ENCODE data around the gene MAGI2.
A peak's percentile ranks its signal among the peaks of the same experiment; 100 is the strongest.

Gene MAGI2

DNA sequence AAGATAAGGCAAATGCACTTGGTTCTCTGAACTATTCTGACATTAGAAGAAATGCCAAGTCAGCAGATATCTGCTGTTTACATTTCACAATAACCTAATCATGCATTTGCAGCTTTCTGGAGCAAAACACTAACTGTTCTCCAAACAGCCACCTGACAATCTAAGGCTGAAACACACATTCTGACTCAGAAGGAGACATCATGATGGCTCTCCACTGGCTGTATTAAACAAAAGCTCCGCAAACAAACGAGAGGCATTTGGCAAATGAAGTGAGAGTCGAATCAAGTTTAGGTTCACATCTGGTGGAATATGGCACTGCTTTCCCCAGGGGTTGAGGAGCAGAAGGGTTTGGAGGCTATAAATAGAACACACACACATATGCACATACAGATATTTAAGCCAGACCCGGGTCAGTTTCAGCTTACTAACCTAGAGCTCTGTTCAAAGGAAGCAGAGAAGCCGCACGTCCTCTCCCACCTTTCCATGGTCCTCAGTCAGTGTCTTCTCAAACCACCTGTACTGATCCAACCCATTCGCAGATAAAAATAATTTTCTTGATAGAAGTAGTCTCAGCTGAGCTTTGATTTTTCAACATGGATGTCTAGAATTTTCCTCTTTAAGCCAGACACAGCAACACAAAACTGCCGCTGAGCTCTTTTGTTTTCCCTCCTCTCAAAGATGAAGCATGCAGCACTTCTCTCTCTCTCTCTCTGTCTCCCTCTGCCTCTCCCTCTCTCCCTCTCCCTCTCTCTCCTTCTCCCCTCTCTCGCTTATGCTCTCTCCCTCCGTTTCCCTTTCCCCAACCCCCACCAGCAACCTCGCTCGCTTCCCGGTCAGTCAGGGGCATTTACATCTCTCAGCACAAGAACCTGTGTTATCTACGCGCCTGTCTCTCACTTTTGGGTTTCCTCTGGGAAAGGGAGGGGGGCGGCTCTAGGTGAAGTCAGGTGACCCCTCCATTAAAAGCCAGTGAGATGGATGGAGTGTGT is 682.8 kb downstream of the MAGI2 start:
- peak; percentile 54 to 89 for DNase-seq

DNA sequence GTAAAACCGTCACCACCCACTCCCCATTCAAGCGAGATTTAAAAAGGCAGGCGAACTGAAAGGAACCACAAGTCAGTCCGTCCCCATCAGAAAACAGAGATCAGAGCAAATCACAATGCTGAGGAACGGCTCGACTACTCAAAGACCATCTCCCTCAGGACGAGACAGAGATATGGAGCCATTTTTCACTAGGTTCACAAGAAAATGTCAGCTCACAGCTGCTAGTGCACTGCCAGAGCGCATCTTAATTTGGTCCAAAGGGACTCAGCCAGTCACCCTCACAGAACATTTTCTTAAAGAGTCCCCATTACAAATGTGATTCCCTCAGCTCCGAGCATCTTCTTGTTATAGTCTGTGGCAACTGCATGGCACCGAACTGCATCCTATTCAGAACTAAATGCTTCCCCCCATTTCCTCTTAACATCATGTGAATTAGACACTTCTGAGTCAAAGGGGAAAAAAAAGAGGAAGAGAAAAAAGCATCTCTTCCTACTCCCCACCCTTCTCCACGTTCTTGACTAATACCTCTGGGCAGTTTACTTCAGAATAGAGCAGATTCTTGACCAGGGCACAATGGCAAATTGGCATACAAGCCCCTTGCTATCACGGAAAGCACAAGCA is 683.9 kb downstream of the MAGI2 start:
- peak; percentile 54 to 63 for DNase-seq

DNA sequence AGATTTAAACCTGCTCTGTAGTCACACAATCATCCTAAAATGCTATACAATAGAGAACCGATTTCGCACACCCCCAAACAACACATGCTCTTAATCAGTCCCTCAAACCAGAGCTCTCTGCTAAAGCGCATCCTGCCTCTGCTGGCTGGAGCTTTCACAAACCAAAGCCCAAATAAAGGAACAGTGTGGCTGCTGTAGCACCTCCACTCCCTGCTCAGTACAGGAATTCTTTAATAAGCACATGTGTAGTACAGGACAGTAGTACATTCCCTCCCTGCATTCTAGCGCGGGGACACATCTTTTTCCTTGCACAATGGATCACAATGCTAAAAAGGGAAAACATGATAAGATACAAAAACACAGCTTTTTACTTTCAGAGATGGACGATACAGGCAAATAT is 684.6 kb downstream of the MAGI2 start:
- DNase-seq, result peak; percentile 23 to 72

DNA sequence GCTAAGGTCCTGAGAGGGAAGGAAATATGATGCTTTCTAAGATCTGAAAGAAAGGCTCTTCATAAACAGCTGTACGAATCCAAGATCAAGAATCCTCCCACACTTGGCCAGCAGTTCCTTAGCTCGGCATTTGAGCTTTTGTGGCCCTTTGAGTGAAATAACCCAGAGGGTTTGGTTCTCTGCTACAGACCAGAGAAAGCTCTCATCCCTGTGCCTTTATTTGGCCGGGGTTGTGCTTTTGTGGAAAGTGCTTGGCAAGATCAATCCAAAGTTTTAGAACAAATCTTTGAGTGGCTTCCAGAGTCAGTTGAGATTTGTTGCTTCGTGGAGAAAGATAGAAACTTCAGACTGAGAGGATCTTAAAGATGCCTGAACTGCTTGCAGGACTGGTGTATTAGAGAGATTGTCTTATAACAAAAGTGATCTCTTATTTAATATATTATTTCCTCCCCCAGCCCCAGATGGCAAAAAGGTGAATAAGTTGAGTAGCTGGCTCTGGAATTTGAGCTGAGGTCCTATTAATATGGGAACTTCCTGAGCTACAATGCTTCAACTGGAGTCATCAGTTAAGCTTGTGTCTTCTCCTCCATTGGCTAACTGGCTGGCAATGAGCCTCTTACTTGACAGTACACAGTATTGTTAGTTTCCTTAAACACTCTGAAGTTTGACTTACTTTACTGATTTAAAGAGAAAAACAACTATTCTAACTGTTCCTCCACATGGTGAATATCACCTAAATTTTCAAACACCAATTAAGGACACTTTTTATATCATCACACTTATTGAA is 687.3 kb downstream of the MAGI2 start:
- no peak for DNase-seq

DNA sequence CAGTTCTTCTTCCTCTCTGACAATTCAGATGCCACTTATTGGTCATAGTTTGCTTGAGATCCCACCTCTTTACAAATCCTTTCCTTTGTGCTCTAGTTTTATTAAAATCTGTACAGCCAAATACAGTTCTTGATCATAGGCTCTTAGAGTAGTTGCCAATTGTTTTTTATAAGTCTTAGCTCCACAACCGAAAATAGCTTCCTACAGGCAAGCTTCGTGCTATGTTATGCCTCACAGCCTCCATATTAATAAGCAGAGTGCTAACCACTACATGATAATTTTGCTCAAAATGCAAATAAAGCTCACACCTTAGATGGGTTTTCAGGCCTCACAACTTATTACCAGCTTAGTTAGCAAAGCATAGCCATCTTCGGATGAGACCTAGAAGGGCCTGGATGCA is 688.9 kb downstream of the MAGI2 start:
- no peak for DNase-seq

DNA sequence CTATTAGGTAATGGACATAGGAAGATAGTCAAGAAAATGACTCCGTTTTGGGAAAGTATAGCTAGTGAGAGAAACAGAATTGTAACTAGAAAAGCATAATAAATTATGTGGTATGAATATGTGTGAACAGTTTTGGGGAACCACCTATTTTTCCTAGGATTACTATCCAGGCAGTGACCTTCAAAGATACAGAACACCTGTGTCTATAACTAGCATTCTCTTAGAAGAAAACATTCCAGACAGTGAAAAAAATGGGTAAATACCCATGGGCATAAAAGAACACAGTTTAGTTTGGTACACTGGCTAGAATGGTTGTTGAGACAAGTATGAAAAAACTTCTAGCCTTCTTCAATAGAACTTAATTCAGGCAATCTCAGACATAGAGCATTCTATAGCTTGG is 690.8 kb downstream of the MAGI2 start:
- no peak for DNase-seq

DNA sequence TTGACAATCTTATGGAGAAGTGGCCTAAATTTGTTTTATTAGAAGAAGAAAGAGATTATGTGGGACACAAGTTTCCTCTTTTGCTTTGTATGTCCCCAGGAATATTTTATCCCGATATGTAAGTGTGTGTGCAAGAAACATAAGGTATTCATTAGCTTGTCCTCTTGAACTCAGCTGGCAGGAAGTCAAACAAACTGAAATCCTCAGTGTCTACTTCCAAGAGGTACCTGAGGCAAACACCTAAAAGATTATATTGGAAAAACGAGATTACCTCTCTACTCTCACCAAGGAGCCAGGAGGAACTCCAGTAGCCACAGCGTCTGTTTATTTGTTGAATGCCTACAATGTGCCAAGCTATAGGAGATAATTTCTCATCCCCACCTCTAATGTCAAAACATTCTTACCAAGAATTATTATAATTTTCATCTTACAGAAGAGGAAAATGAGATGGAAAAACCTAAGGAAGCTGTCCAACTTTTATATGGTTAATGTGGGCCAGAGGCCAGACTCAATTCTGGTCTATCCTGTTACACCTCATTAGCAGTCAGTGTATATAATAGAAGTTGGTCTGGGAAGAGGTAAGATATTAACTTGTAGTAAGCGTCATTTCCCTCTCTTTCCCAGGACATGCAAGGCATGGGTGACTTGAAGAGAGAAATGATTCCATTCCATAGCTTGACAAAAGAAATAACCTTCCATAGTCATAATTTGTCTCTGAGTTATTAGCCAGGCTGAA is 692.7 kb downstream of the MAGI2 start:
- no peak for DNase-seq

DNA sequence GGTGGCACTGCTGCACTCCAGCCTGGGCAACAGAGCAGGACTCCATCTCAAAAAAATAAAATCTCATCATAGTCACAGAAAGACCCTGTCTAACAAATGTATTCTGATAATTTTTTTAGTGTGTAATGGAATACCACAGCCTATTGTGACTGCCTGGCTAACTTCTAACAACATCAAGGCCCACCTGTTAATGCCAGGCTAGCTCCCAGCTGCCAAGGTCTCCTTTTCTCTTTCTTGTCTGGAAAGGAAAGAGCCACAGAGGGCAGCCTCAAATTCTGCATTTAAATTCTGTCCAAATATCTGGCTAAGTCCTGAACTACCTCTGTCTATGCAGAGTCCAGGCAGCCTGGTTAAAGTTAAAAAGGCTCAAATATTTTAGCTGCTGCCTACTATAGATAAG is 700.9 kb downstream of the MAGI2 start:
- no peak for DNase-seq

DNA sequence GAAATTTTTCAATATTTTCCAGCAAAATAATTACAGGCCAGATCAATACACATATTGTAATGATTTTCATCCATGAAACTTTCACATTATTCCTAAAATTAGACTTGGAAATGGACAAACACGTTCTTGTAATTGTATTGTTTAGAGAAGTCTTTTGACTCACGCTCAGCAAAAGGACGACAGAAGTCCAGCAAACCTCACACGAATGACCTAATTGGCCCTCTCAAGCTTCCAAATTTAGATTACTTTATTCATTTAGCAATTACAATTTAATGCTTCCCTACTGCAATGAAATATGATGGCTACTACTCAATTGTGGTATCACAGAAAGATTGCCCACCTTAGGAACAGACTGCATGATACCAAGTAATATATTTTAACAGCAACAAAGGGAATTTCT is 702.2 kb downstream of the MAGI2 start:
- no peak for DNase-seq

DNA sequence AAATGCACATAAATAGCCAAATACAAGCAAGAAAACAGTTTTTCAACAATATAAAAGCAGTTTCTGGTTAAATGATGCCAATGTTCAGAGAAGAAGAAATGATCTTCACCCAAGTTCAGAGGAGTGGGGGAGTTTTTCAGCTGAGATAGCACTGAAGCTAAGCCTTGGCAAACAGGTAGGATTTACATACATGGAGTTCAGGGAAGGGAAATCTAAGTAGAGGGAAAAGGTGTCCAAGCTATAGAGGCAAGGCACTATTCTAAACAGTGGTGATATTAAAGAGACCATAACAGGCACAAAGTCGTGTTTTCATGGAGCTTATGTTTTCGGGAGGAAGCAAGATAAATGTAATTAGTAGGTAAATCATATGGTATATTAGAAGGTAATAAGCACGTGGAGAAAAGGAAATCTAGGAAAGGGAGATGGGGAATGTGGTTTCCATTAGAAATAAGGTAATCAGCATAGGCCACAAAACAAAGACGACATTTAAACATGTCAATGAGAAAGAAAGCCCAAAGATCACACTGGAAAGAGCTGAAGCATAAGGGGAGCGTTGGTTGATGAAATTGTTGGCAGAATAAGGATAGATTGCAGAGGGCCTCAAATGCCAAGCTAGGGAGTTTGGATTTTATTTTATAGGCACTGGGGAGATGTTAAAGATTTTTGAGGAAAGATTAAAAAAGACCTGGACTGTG is 704.3 kb downstream of the MAGI2 start:
- DNase-seq, result no peak

DNA sequence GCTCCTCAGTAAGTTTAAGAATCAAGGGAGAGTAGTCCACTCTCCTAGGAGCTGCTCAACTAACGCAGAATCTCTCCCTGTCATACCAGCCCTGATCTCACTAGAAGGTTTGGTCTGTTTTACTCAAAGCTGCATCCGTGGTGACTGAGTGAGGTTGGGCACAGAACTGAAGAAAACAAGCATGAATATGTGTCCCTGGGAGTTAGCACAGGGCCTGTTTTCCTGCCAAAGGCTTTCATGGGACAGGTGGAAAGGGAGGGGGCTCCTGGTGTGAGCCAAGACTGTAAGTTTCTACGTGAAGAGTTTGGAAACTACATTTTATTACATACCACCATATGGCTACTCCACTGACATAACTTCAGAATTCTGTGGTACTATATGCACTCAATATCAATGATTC is 705.9 kb downstream of the MAGI2 start:
- no peak for DNase-seq

DNA sequence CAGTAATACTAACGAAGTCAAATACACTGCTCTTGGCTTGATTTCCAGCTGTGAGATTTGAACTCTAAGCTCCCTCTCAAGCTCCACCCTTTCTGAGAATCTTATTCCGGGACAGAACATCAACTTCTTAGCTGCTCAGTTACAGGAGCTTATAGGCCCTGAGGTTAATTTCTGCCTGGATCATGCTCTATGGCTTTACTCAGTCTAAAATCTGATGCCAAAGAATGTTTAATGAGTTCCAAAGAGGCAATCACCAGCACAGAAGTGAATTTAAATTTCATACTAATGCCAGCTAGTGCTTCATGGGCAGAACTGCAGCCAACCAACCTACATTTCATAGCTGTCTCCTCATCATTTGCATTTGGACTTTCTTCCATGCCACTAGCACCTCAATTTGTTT is 707.2 kb downstream of the MAGI2 start:
- DNase-seq, result no peak

DNA sequence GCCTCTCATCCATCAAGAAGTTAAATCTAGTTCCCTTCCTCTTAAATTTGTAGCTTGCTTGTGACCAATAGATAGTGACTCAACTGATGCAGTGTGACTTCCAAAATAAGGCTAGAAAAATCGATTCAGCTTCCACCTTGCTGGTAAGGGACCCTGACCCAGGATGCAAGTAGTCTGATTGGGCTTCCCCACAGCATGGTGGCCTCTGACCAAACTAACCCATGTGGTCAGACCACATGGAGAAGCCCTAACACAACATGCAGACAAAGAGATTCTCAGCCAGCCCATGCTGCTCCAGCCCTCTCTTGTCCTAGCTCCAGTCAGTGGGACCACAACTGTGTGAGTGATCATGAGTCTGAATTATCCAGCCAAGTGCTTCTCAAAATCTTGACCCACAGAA is 710.8 kb downstream of the MAGI2 start:
- DNase-seq, result no peak

DNA sequence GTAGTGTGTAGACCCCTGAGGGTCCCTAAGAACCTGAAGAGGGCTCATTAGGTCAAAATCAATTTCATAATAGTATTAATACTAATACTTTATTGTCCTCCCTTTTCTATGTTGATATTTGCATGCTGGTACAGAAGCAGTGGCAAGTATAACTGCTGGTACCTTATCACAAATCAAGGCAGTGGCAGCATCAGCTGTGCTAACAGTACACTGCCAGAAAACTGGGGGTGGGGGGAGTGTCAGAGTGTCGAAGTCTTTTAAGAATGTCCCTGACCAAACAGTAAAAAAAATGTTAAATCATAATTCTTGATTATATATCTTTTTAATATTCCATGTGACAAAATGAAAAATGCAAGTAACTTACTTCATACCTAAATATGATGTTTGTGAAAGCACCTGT is 716.9 kb downstream of the MAGI2 start:
- no peak for DNase-seq

DNA sequence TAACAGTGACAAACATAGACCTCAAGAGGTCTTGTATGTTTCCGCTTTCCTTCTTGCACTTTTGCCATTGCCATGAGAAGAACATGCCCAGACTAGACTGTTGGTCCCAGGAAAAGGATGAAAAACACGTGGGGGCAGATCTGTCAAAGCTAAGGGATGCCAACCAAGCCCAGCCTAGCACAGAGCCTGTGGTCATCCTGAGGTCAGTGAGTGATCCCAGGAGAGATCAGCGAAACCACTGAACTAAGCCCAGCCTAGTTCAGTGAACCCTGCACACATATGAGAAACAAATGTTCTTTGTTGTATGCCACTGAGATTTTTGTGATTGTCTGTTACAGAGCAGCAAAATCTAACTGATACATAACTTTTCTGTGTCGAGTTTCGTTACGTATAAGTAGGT is 718.8 kb downstream of the MAGI2 start:
- no peak for DNase-seq

DNA sequence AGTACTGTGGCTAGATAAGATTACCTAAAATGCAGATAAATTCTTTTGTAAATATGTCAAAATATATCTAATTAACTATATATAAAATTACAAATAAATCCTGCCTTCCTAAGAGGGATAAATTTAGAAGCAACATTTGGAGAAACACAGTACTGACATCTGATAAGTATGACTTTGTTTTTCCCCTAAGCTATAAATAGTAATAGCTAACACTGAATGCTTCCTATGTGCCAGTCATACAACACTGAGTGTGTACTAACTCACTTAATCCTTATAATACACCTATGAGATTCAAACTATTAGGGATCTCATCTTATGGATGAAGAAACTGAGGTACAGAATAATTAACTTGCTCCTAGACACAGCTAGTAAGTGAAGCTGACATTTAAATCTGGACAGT is 733.4 kb downstream of the MAGI2 start:
- no peak for DNase-seq

DNA sequence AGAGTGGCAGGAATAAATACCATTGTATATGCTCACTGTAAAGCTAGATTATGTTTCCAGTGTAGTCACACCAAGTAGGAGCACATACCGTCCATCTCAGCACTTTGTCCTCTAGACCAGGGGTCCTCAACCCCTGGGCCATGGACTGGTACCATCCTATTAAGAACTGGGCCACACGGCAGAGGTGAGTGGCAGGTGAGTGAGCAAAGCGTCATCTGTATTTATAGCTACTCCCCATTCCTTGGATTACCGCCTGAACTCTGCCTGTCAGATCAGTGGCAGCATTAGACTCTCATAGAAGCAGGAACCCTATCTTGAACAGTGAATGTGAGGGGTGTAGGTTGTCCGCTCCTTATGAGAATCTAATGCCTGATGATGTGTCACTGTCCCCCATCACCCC is 735.3 kb downstream of the MAGI2 start:
- no peak for DNase-seq

DNA sequence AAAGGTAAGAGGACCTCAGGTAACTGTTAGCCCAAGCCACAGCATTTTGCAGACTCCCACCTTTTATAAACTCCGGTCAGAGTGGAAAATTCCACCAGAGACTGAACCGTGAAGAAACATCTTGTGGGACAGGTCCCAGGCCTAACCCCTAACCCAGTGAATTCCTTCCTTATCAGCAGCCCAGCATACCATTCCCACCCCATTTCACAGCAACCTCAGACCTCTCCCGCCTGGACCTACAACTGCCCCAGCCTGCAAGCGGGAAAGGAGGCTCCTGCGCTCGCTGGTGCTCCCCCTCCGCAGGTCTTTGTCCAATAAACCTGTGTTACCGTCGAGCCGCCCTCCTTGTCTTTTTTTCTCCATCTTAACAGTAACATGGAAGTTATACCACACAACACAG is 736.6 kb downstream of the MAGI2 start:
- no peak for DNase-seq

DNA sequence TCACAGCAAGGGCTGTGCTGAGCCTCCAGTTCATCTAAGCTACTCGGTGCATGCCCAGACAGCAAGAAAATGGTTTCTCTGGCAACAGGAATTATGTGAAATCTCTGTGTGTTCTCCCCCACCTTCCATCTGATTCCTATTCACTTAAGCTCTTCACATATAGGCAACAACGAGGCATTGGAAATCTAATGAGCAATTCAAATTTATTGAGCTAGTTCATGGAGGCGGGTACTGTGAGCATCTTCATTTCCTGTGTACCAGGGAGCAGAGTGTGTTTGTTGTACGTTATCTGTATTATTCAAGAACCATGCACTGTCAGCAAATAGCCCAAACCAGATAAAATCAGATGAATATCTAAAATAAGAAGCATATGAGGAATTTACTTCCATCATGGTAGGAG is 739.1 kb downstream of the MAGI2 start:
- no peak for DNase-seq

DNA sequence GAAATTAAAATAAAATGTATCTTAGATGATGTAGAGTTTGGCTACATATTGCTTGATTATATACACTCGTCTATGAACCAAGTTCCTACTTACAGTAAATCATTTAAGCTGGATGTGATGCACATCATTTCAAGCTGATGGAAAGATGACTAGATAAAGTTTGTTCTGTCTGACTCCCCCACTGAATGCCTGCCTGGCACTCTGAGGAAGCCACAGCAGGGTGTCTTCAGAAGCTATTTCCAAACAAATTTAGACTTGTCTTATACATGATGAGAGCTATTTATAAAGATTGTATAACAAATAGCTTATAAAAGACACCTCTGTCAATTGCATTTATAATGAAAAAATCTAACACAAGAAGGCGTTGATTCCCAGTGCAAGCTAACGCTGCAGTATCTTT is 741.4 kb downstream of the MAGI2 start:
- DNase-seq, result no peak

DNA sequence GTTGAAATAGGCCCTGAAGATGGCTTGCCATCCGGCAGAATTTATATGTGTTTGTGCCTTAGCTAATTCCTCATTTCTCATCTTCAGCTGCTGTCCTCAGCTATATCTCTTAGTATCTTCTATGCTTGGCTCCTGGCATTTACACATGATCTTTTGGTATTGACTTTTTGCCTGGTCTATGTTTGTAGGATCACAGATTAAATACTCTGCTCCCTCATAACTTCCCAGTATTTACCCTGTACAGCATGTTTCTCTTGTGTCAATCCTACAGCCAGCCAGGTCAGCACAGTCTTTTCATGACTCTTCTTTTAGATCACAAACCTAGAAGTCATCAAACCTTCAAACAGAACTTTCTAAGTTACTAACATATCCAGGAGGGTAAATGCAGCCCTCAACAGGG is 743.8 kb downstream of the MAGI2 start:
- DNase-seq, result no peak

DNA sequence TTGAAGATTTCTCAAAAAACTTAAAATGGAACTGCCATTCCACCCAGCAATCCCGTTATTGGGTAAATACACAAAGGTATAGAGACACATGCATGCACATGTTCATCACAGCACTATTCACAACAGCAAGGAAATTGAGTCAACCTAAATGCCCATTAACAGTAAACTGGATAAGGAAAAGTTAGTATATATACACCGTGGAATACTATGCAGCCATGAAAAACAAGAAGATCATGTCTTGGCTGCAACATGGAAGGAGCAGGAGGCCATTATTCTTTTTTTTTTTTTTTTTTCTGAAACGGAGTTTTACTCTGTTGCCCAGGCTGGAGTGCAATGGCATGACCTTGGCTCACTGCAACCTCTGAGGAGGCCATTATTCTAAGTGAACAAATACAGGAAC is 749.0 kb downstream of the MAGI2 start:
- no peak for DNase-seq

Measured in NCI-H524 (cell line).